HEK293 (cell line): ENCODE measurements around the gene FYB1.

Source experiments
- CTCF ChIA-PET: fragments of 350-600 bp; formaldehyde crosslinking; extraction: SDS; loops from one replicate; lab custom pipeline; 2021; ENCODE audit warnings: antibody characterized with exemption; lab: Yijun Ruan, JAX
- POLR2A ChIA-PET: fragments of 300-600 bp; formaldehyde crosslinking; extraction: SDS; loops from one replicate; lab custom pipeline; 2020; ENCODE audit warnings: antibody characterized with exemption, inconsistent platforms; lab: Yijun Ruan, JAX
- H3K27ac ChIP-seq: fragments of 200-500 bp; sonication (Bioruptor generic); 2 replicates; pipeline ENCODE4 v1.5.1; 2014; ENCODE audit warnings: low read depth, low read length, control low read depth, inconsistent platforms; ENCODE audit errors: extremely low read depth
- H3K36me3 ChIP-seq, 2 experiments: fragments of 200-500 bp in 1 of 2; sonication (Bioruptor generic) in 1 of 2; 1 replicate in 1 of 2; 2 replicates in 1 of 2; pipeline ENCODE4 v1.5.1; 2014 to 2017; ENCODE audit warnings: inconsistent platforms in 2 of 2, low read length in 2 of 2; ENCODE audit not compliant: control insufficient read depth in 2 of 2, insufficient read depth in 1 of 2
- H3K4me1 ChIP-seq: fragments of 200-500 bp; sonication (Bioruptor generic); 2 replicates; pipeline ENCODE4 v1.5.1; 2014; ENCODE audit warnings: mild to moderate bottlenecking, low read length, inconsistent platforms; ENCODE audit not compliant: control insufficient read depth, insufficient read depth
- H3K4me3 ChIP-seq: 2 replicates; pipeline ENCODE4 v1.5.1; 2011; ENCODE audit warnings: low read depth, mild to moderate bottlenecking, control low read depth, low read length, moderate library complexity
- H3K9me3 ChIP-seq: fragments of 200-500 bp; sonication (Bioruptor generic); 2 replicates; pipeline ENCODE4 v1.5.1; 2014; ENCODE audit warnings: low read depth, low read length, inconsistent platforms; ENCODE audit not compliant: control insufficient read depth, insufficient read depth
- FEZF1 ChIP-seq: fragments of 450-650 bp; formaldehyde crosslinking; IDR thresholded peaks from 2 replicates; pipeline ENCODE4 v1.5.1; 2016; ENCODE audit warnings: missing biosample characterization, missing genetic modification characterization
- HOXD13 ChIP-seq: sonication (generic); formaldehyde crosslinking; IDR thresholded peaks from 2 replicates; pipeline ENCODE4 v1.8.0; 2022; ENCODE audit warnings: missing genetic modification reagents, borderline replicate concordance
- IKZF3 ChIP-seq: fragments of 450-650 bp; IDR thresholded peaks from 2 replicates; pipeline ENCODE4 v1.5.0; 2018; ENCODE audit warnings: missing biosample characterization, mild to moderate bottlenecking, missing genetic modification characterization, moderate library complexity
- MYNN ChIP-seq: fragments of 450-650 bp; formaldehyde crosslinking; IDR thresholded peaks from 2 replicates; pipeline ENCODE4 v1.5.1; 2016; ENCODE audit warnings: missing biosample characterization, missing genetic modification characterization, borderline replicate concordance
- PRDM10 ChIP-seq: fragments of 450-650 bp; formaldehyde crosslinking; IDR thresholded peaks from 2 replicates; pipeline ENCODE4 v1.5.1; 2016; ENCODE audit warnings: missing biosample characterization, missing genetic modification characterization
- SCRT2 ChIP-seq: fragments of 450-650 bp; formaldehyde crosslinking; IDR thresholded peaks from 2 replicates; pipeline ENCODE4 v1.5.1; 2016; ENCODE audit warnings: missing biosample characterization, missing genetic modification characterization
- SP3 ChIP-seq: fragments of 450-650 bp; formaldehyde crosslinking; IDR thresholded peaks from 2 replicates; pipeline ENCODE4 v1.5.1; 2016; ENCODE audit warnings: missing biosample characterization, missing genetic modification characterization
- ZNF18 ChIP-seq: fragments of 450-650 bp; formaldehyde crosslinking; IDR thresholded peaks from 2 replicates; pipeline ENCODE4 v1.5.1; 2016; ENCODE audit warnings: missing biosample characterization, missing genetic modification characterization
- ZNF2 ChIP-seq: fragments of 450-650 bp; formaldehyde crosslinking; IDR thresholded peaks from 2 replicates; pipeline ENCODE4 v1.5.1; 2016; ENCODE audit warnings: missing biosample characterization, missing genetic modification characterization
- ZNF248 ChIP-seq: fragments of 450-650 bp; formaldehyde crosslinking; IDR thresholded peaks from 2 replicates; pipeline ENCODE4 v1.5.1; 2017; ENCODE audit warnings: missing biosample characterization, missing genetic modification characterization
- ZNF274 ChIP-seq, 2 experiments: fragments of 200-500 bp in 1 of 2; fragments of 450-650 bp in 1 of 2; sonication (Bioruptor generic) in 1 of 2; formaldehyde crosslinking in 1 of 2; IDR thresholded peaks; 2 replicates each; pipeline versions ENCODE4 v1.5.1 to v1.6.1; 2014 to 2016; ENCODE audit warnings: borderline replicate concordance in 1 of 2, inconsistent platforms in 1 of 2, low read length in 1 of 2, missing biosample characterization in 1 of 2, missing genetic modification characterization in 1 of 2
- ZNF350 ChIP-seq: fragments of 450-650 bp; formaldehyde crosslinking; IDR thresholded peaks from 2 replicates; pipeline ENCODE4 v1.5.0; 2017; ENCODE audit warnings: missing biosample characterization, mild to moderate bottlenecking, missing genetic modification characterization
- ZNF707 ChIP-seq: fragments of 450-650 bp; formaldehyde crosslinking; IDR thresholded peaks from 2 replicates; pipeline ENCODE4 v1.5.1; 2016; ENCODE audit warnings: missing biosample characterization, missing genetic modification characterization
- TF ChIP-seq, protein P1 (sequence below): fragments of 450-650 bp; formaldehyde crosslinking; IDR thresholded peaks from 2 replicates; pipeline ENCODE4 v1.5.1; 2016; ENCODE audit warnings: missing biosample characterization, missing genetic modification characterization, borderline replicate concordance
- TF ChIP-seq, protein P2 (sequence below): fragments of 450-650 bp; formaldehyde crosslinking; IDR thresholded peaks from 2 replicates; pipeline ENCODE4 v1.5.1; 2016; ENCODE audit warnings: missing biosample characterization, missing genetic modification characterization, borderline replicate concordance

Gene FYB1

GRCh38 chr5:39102684-39103155 lies 116.6 kb downstream of the FYB1 start:
- CTCF ChIA-PET: interaction anchor here (4.6 kb wide), 1 partner anchor 23 kb away, joined by 21 read pairs; no protein-coding TSS in a partner anchor
- TF ChIP-seq IKZF3 (no peak), SCRT2 (tag by site-specific recombination) (peak; percentile 39; the same call in 1 of the 2 replicates)
- TF ChIP-seq, all 188 proteins: peak for 1
- H3K9me3 ChIP-seq: no peaks in the 10 kb centered on the region
- no peak overlapping the region for H3K4me3 ChIP-seq
- H3K27ac ChIP-seq: no peak overlapping the region
- H3K4me1 ChIP-seq: no peaks in the 10 kb centered on the region
- H3K36me3 ChIP-seq: no peaks in the 10 kb centered on the region
- POLR2A ChIA-PET: no interaction called here

DNA sequence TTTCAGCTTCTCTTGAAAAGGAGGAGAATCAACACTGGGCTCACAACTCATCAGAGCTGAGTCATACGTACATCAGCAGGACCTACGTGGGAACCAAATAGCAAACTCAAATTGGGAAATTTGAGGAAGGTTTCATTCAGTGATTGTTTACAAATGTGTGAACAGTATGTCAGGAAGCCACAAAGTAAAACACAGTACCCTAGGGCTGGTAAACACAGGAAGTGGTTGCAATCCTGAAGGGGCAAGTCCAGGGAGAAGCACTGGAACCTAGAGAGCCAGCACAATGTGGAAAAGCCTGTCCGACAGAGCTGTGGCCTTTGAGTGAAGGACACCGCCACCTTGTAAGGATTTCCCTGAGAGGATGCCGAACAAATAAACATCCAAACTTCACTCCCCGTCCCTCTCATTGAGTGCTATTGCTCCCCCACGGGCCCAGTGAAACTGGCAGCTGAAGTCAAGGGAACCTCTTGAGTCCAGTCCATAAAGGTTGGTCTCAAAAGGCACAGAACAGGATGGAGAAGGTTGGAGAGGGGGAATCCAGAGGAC lies 118.4 kb downstream of the FYB1 start:
- Histone ChIP-seq H3K9me3 (no peaks in the 10 kb centered on the region), H3K4me1 (no peaks in the 10 kb centered on the region), H3K4me3 (no peak overlapping the region), H3K36me3 (no peaks in the 10 kb centered on the region), H3K27ac (no peak overlapping the region)
- POLR2A ChIA-PET: no interaction called here
- CTCF ChIA-PET: no interaction called here
- TF ChIP-seq SP3 (no peak), ZNF2 (tag by site-specific recombination) (no peak), ZNF707 (tag by site-specific recombination) (no peak), HOXD13 (CRISPR knock-in tag) (no peak), FEZF1 (no peak), PRDM10 (tag by site-specific recombination) (no peak), ZNF18 (tag by site-specific recombination) (no peak), ZNF248 (tag by site-specific recombination) (no peak), ZNF274 (IDR thresholded peaks at IDR 0.05; ENCODE audit: low read length) (no peak), ZNF274 (tag by site-specific recombination; IDR thresholded peaks at IDR 0.05; ENCODE audit: borderline replicate concordance) (no peak), MYNN (tag by site-specific recombination) (no peak), ZNF350 (tag by site-specific recombination) (no peak)
- TF ChIP-seq, protein P1, sequence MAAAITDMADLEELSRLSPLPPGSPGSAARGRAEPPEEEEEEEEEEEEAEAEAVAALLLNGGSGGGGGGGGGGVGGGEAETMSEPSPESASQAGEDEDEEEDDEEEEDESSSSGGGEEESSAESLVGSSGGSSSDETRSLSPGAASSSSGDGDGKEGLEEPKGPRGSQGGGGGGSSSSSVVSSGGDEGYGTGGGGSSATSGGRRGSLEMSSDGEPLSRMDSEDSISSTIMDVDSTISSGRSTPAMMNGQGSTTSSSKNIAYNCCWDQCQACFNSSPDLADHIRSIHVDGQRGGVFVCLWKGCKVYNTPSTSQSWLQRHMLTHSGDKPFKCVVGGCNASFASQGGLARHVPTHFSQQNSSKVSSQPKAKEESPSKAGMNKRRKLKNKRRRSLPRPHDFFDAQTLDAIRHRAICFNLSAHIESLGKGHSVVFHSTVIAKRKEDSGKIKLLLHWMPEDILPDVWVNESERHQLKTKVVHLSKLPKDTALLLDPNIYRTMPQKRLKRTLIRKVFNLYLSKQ: no peak
- TF ChIP-seq, protein P2, sequence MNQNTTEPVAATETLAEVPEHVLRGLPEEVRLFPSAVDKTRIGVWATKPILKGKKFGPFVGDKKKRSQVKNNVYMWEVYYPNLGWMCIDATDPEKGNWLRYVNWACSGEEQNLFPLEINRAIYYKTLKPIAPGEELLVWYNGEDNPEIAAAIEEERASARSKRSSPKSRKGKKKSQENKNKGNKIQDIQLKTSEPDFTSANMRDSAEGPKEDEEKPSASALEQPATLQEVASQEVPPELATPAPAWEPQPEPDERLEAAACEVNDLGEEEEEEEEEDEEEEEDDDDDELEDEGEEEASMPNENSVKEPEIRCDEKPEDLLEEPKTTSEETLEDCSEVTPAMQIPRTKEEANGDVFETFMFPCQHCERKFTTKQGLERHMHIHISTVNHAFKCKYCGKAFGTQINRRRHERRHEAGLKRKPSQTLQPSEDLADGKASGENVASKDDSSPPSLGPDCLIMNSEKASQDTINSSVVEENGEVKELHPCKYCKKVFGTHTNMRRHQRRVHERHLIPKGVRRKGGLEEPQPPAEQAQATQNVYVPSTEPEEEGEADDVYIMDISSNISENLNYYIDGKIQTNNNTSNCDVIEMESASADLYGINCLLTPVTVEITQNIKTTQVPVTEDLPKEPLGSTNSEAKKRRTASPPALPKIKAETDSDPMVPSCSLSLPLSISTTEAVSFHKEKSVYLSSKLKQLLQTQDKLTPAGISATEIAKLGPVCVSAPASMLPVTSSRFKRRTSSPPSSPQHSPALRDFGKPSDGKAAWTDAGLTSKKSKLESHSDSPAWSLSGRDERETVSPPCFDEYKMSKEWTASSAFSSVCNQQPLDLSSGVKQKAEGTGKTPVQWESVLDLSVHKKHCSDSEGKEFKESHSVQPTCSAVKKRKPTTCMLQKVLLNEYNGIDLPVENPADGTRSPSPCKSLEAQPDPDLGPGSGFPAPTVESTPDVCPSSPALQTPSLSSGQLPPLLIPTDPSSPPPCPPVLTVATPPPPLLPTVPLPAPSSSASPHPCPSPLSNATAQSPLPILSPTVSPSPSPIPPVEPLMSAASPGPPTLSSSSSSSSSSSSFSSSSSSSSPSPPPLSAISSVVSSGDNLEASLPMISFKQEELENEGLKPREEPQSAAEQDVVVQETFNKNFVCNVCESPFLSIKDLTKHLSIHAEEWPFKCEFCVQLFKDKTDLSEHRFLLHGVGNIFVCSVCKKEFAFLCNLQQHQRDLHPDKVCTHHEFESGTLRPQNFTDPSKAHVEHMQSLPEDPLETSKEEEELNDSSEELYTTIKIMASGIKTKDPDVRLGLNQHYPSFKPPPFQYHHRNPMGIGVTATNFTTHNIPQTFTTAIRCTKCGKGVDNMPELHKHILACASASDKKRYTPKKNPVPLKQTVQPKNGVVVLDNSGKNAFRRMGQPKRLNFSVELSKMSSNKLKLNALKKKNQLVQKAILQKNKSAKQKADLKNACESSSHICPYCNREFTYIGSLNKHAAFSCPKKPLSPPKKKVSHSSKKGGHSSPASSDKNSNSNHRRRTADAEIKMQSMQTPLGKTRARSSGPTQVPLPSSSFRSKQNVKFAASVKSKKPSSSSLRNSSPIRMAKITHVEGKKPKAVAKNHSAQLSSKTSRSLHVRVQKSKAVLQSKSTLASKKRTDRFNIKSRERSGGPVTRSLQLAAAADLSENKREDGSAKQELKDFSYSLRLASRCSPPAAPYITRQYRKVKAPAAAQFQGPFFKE (tag by site-specific recombination): no peak
